B cell (primary cell): ENCODE data around the gene FGF16. TPM values are rescaled to one million over a fixed set of nuclear protein-coding genes. Genes with fewer than 3 reads are reported as not detected.

Source experiments
- ATAC-seq: fragments of 200-7000 bp; cut with Tn5 transposase; one replicate; pipeline ENCODE4 v1.10.0; 2021; ENCODE audit warnings: low read depth, mild to moderate bottlenecking, moderate number of reproducible peaks, moderate library complexity
- CTCF ChIA-PET: fragments of 350-600 bp; sonication (Branson Sonifier 250); formaldehyde crosslinking; loops from one replicate; lab custom pipeline; 2021; ENCODE audit warnings: antibody characterized with exemption, inconsistent platforms; lab: Charles Lee
- POLR2A ChIA-PET: fragments of 350-600 bp; sonication (Branson Sonifier 250); formaldehyde crosslinking; loops from one replicate; lab custom pipeline; 2021; ENCODE audit warnings: antibody characterized with exemption; lab: Charles Lee
- DNase-seq: peaks from one replicate; pipeline ENCODE4 v3.0.0; 2013
- H2AFZ ChIP-seq: 2 replicates; pipeline ENCODE4 v1.6.1; 2012; ENCODE audit warnings: mild to moderate bottlenecking, low read depth, low read length; ENCODE audit not compliant: insufficient read depth, poor library complexity, severe bottlenecking
- H3K27ac ChIP-seq, 2 donors: 1 replicate in 1 of 2; 2 replicates in 1 of 2; pipeline ENCODE4 v1.5.1; 2012 to 2013; ENCODE audit warnings: low read length in 2 of 2, mild to moderate bottlenecking in 2 of 2, moderate library complexity in 1 of 2
- H3K27me3 ChIP-seq, 4 experiments: fragments of 200-600 bp in 1 of 4; sonication (generic) in 1 of 4; replicated peaks in 1 of 4; 1 replicate in 2 of 4; 2 replicates in 2 of 4; pipeline versions ENCODE4 v1.6.1 to v1.7.0; 2013 to 2016; ENCODE audit warnings: low read length in 3 of 4, mild to moderate bottlenecking in 2 of 4, mixed read lengths in 1 of 4, moderate library complexity in 1 of 4; ENCODE audit not compliant: insufficient read depth in 4 of 4, control insufficient read depth in 3 of 4; ENCODE audit errors: control extremely low read depth in 1 of 4
- H3K36me3 ChIP-seq, 2 experiments: replicated peaks in 1 of 2; 1 replicate in 1 of 2; 2 replicates in 1 of 2; pipeline versions ENCODE4 v1.6.1 to v1.7.1; 2013; ENCODE audit warnings: low read length in 1 of 2; ENCODE audit not compliant: insufficient read depth in 2 of 2, control insufficient read depth in 1 of 2; ENCODE audit errors: control extremely low read depth in 1 of 2, extremely low read depth in 1 of 2
- H3K4me1 ChIP-seq, 2 donors: fragments of 200-600 bp in 1 of 2; sonication (generic) in 1 of 2; 1 replicate in 1 of 2; 2 replicates in 1 of 2; pipeline versions ENCODE4 v1.5.1 to v1.6.1; 2013 to 2017; ENCODE audit warnings: low read length in 2 of 2; ENCODE audit not compliant: control insufficient read depth in 2 of 2, insufficient read depth in 2 of 2
- H3K4me2 ChIP-seq: replicated peaks from 2 replicates; pipeline ENCODE3; 2012; ENCODE audit warnings: mild to moderate bottlenecking, low read depth, low read length; ENCODE audit not compliant: poor library complexity, severe bottlenecking
- H3K4me3 ChIP-seq, 5 experiments: fragments of 200-600 bp in 1 of 5; sonication (generic) in 1 of 5; 1 replicate in 3 of 5; 2 replicates in 2 of 5; pipeline versions ENCODE4 v1.5.1 to v1.7.0; 2011 to 2016; ENCODE audit warnings: low read length in 4 of 5, mild to moderate bottlenecking in 4 of 5, low read depth in 2 of 5, control low read depth in 1 of 5, moderate library complexity in 1 of 5; ENCODE audit not compliant: insufficient read depth in 1 of 5; ENCODE audit errors: control extremely low read depth in 1 of 5, extremely low read depth in 1 of 5
- H3K79me2 ChIP-seq: fragments of 200-600 bp; sonication (generic); one replicate; pipeline ENCODE4 v1.6.0; 2016; ENCODE audit warnings: low read length; ENCODE audit not compliant: control insufficient read depth, insufficient read depth
- H3K9ac ChIP-seq: fragments of 200-600 bp; sonication (generic); 2 replicates; pipeline ENCODE4 v1.6.1; 2017; ENCODE audit warnings: mild to moderate bottlenecking, low read length, moderate library complexity
- H3K9me3 ChIP-seq, 3 donors: one replicate each; pipeline versions ENCODE4 v1.6.1 to v1.7.1; 2013; ENCODE audit warnings: low read length in 2 of 3; ENCODE audit not compliant: control insufficient read depth in 2 of 3, insufficient read depth in 1 of 3; ENCODE audit errors: control extremely low read depth in 1 of 3
- H4K20me1 ChIP-seq: 2 replicates; pipeline ENCODE4 v1.6.0; 2012; ENCODE audit warnings: mild to moderate bottlenecking, low read length; ENCODE audit not compliant: insufficient read depth, control insufficient read depth, poor library complexity, severe bottlenecking
- H3K27ac Mint-ChIP-seq: one replicate; pipeline ENCODE4 v1.8.0; 2021; ENCODE audit warnings: mixed read lengths
- H3K27me3 Mint-ChIP-seq: one replicate; pipeline ENCODE4 v1.8.0; 2021; ENCODE audit warnings: mixed read lengths
- H3K4me1 Mint-ChIP-seq: one replicate; pipeline ENCODE4 v1.8.0; 2021; ENCODE audit warnings: mixed read lengths
- H3K4me3 Mint-ChIP-seq: one replicate; pipeline ENCODE4 v1.8.0; 2021; ENCODE audit warnings: mixed read lengths
- H3K9me3 Mint-ChIP-seq: one replicate; pipeline ENCODE4 v1.8.0; 2022; ENCODE audit warnings: mixed read lengths; ENCODE audit not compliant: insufficient read depth
- EZH2 ChIP-seq: IDR thresholded peaks from 2 replicates; pipeline ENCODE4 v1.6.1; 2012; ENCODE audit warnings: borderline replicate concordance, low read depth, mild to moderate bottlenecking, moderate library complexity, low read length; ENCODE audit not compliant: insufficient read depth, poor library complexity, severe bottlenecking
- WGBS: methylation state at CpG from one replicate; pipeline ENCODE4 v1.1.5; 2013; ENCODE audit warnings: missing lambda C conversion rate; ENCODE audit not compliant: insufficient coverage; 5-methylcytosine and 5-hydroxymethylcytosine counted together
- intact Hi-C: fragments of 100-400 bp; cut with micrococcal nuclease; formaldehyde crosslinking; loops from one replicate; pipeline ENCODE4 v1.10.0; 2022
- polyA plus RNA-seq: library from polyadenylated mRNA; depleted of rRNA; stranded (reverse); fragments of >200 nt; gene quantifications from 2 replicates; pipeline ENCODE4 v1.2.3, GENCODE V29; 2012
- total RNA-seq, 2 donors: library from RNA; stranded (reverse); fragments of 120-200 nt in 1 of 2; gene quantifications; 1 replicate in 1 of 2; 2 replicates in 1 of 2; pipeline versions ENCODE4 v1.2.3 to v1.2.4, GENCODE V29; 2013 to 2022
- TF ChIP-seq, protein P1 (sequence below): fragments of 200-600 bp; IDR thresholded peaks from one replicate; pipeline ENCODE4 v1.8.0; 2022; ENCODE audit warnings: antibody characterized with exemption, mild to moderate bottlenecking

Gene FGF16
- total and polyA plus RNA-seq, 2 donors (not counting 1 experiment from before 2014, with no cell fraction given) = not detected

DNA sequence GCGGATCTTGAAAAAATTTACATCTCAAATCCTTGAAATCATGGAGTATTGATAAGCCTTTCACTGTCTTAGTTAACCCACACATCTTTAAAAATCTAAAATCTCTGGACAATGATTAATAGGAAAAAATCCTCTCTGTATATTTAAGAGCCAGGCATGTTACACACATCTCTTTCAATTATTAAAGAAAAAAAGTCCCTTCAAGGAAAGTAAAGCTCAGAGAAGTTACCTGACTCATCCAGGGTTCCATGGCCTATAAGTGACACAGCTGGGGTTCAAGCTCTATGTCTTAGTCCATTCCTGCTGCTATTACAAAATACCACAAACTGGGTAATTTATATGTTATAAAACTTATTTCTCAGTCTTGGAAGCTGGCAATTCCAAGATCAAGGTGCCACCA, 14.2 kb upstream of the FGF16 start:
- no CpG with 5 or more reads among the region's 1 CpG for WGBS
- H3K27ac ChIP-seq = no peak overlapping the region
- H3K4me2 ChIP-seq = no peak overlapping the region
- no peak overlapping the region for H3K4me3 ChIP-seq
- Mint-ChIP-seq H3K27me3 (no peaks in the 10 kb centered on the region), H3K4me1 (no peaks in the 10 kb centered on the region), H3K9me3 (no peaks in the 10 kb centered on the region), H3K4me3 (no peak overlapping the region), H3K27ac (no peak overlapping the region)
- TF ChIP-seq, protein P1, sequence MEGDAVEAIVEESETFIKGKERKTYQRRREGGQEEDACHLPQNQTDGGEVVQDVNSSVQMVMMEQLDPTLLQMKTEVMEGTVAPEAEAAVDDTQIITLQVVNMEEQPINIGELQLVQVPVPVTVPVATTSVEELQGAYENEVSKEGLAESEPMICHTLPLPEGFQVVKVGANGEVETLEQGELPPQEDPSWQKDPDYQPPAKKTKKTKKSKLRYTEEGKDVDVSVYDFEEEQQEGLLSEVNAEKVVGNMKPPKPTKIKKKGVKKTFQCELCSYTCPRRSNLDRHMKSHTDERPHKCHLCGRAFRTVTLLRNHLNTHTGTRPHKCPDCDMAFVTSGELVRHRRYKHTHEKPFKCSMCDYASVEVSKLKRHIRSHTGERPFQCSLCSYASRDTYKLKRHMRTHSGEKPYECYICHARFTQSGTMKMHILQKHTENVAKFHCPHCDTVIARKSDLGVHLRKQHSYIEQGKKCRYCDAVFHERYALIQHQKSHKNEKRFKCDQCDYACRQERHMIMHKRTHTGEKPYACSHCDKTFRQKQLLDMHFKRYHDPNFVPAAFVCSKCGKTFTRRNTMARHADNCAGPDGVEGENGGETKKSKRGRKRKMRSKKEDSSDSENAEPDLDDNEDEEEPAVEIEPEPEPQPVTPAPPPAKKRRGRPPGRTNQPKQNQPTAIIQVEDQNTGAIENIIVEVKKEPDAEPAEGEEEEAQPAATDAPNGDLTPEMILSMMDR = no peak
- no peak for TF ChIP-seq EZH2
- no peak overlapping the region for H3K9ac ChIP-seq
- no peak for DNase-seq
- ChIA-PET CTCF (interaction anchor here (0.6 to 0.8 kb wide), 2 partner anchors 12 to 564 kb away, joined by 3 read pairs; no protein-coding TSS in a partner anchor), POLR2A (no interaction called here)
- H4K20me1 ChIP-seq = no peaks in the 10 kb centered on the region
- intact Hi-C loops = no loop called here
- no peak for ATAC-seq
- no peaks in the 10 kb centered on the region for H3K36me3 ChIP-seq
- H3K27me3 ChIP-seq = no peaks in the 10 kb centered on the region
- H2AFZ ChIP-seq = no peak overlapping the region
- no peaks in the 10 kb centered on the region for H3K4me1 ChIP-seq
- H3K79me2 ChIP-seq = no peaks in the 10 kb centered on the region
- no peaks in the 10 kb centered on the region for H3K9me3 ChIP-seq

DNA sequence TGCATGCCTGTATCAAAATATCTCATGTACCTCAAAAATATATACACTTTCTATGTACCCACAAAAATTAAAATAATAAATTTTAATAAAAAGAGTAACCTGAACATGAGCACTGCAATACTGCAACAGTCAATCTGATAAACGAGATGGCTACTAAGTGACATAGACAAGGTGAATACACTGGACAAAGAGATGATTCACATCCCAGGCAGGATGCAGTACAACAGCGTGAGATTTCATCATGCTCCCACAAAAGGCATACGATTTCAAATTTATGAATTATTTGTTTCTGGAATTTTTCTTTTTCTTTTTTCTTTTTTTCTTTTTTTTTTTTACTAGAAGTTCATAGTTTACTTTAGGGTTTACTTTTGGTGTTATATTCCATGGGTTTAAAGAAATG, 12.2 kb upstream of the FGF16 start:
- intact Hi-C loops = no loop called here
- Histone ChIP-seq H3K27me3 (no peaks in the 10 kb centered on the region), H2AFZ (no peak overlapping the region), H3K36me3 (no peaks in the 10 kb centered on the region), H3K79me2 (no peaks in the 10 kb centered on the region), H3K4me2 (no peak overlapping the region), H3K4me1 (no peaks in the 10 kb centered on the region), H4K20me1 (no peaks in the 10 kb centered on the region), H3K27ac (no peak overlapping the region), H3K9me3 (no peaks in the 10 kb centered on the region), H3K9ac (no peak overlapping the region), H3K4me3 (no peak overlapping the region)
- Mint-ChIP-seq H3K4me3 (no peak overlapping the region), H3K27ac (no peak overlapping the region), H3K9me3 (no peaks in the 10 kb centered on the region), H3K27me3 (no peaks in the 10 kb centered on the region), H3K4me1 (no peaks in the 10 kb centered on the region)
- CTCF ChIA-PET = no interaction called here
- TF ChIP-seq, protein P1 = no peak
- TF ChIP-seq EZH2 = no peak
- no CpG with 5 or more reads among the region's 3 CpGs for WGBS
- no peak for DNase-seq
- no peak for ATAC-seq
- POLR2A ChIA-PET = no interaction called here
